Mammary epithelial cell (primary cell): ENCODE data around the gene NR2F1-AS1.

Experiments used
- EZH2 ChIP-seq: IDR thresholded peaks from 2 replicates; pipeline ENCODE4 v1.6.1; 2012; ENCODE audit warnings: low read length, inconsistent platforms, borderline replicate concordance
- TF ChIP-seq, protein P1 (sequence below), 2 donors: IDR thresholded peaks in 1 of 2; conservative IDR thresholded peaks in 1 of 2; 2 replicates each; pipeline ENCODE4 v1.5.1; 2011 to 2012; ENCODE audit warnings: inconsistent platforms in 2 of 2, low read length in 2 of 2, mild to moderate bottlenecking in 2 of 2, control low read depth in 1 of 2, low read depth in 1 of 2; ENCODE audit not compliant: insufficient read depth in 1 of 2; ENCODE audit errors: extremely low read depth in 1 of 2

DNA sequence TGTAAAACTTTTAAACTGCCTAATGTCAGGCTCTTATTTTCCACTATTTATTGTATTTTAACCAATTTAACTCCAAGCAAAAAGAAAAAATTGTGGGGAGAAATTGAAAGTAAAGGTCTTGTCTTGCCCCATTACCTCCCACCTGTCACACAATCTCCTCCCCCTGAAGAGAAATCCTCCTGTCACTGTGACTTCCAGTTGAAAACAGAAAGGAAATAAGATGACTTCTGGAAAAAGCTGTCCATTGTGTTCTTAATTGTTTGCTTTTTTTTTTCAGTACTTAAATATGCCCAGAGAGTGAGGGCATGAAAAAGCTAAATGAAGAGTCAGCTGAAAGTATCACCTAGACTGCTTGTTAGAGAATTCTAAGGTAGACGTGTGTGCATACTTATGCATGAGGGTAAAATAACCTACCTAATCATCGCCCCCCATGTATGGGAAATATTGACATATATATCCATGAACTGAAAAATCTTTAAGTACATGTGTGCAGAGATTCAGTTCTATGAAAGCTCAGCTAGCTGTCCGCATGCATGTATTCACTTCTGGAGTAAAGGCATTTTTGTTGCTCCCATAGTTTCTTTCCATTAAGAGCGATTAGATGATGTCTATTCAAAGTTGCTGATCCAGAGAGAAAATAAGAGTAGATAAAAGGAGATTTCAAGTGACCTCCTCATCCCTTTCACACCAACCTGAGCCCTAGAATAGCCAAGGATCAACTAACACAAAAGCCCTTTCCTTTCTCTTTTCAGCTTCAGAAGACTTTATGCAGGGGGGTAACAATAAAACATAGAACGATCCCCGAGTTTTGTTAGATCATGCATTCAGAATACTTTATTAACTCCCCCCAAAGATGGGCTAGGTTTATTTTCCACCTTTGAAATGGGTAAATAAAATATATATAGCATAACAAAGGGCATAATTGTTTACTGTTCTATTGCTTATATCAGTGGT is 5.3 kb downstream of the NR2F1-AS1 start:
- TF ChIP-seq EZH2, result no peak
- TF ChIP-seq, protein P1, sequence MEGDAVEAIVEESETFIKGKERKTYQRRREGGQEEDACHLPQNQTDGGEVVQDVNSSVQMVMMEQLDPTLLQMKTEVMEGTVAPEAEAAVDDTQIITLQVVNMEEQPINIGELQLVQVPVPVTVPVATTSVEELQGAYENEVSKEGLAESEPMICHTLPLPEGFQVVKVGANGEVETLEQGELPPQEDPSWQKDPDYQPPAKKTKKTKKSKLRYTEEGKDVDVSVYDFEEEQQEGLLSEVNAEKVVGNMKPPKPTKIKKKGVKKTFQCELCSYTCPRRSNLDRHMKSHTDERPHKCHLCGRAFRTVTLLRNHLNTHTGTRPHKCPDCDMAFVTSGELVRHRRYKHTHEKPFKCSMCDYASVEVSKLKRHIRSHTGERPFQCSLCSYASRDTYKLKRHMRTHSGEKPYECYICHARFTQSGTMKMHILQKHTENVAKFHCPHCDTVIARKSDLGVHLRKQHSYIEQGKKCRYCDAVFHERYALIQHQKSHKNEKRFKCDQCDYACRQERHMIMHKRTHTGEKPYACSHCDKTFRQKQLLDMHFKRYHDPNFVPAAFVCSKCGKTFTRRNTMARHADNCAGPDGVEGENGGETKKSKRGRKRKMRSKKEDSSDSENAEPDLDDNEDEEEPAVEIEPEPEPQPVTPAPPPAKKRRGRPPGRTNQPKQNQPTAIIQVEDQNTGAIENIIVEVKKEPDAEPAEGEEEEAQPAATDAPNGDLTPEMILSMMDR (conservative IDR thresholded peaks at IDR 0.05 in 1 of 2, IDR thresholded peaks at IDR 0.05 in 1 of 2; ENCODE audit: extremely low read depth in 1 of 2, insufficient read depth in 1 of 2, low read depth in 1 of 2, low read length in 2 of 2), result no peak
